Epithelial cell of proximal tubule (primary cell): Measurements from ENCODE around the gene METTL1. TPM values are rescaled to one million over a fixed set of nuclear protein-coding genes. Genes with fewer than 3 reads are reported as not detected.
A peak's percentile ranks its signal among the peaks of the same experiment; 100 is the strongest.

Source experiments
- DNase-seq: peaks from one replicate; pipeline ENCODE4 v3.0.0-alpha.2; 2011; ENCODE audit warnings: low read depth
- H3K4me3 ChIP-seq: 2 replicates; pipeline ENCODE4 v1.5.1; 2011; ENCODE audit warnings: low read depth, mild to moderate bottlenecking, low read length
- total RNA-seq: library from RNA; depleted of rRNA; stranded (reverse); fragments of >200 nt; gene quantifications from 2 replicates; pipeline ENCODE4 v1.2.3, GENCODE V29; 2015
- TF ChIP-seq, protein P1 (sequence below): conservative IDR thresholded peaks from 2 replicates; pipeline ENCODE4 v1.5.1; 2012; ENCODE audit warnings: low read depth, mild to moderate bottlenecking, low read length

METTL1 gene
- total RNA-seq, 1 donor from 2014 or later: 27.3 TPM

DNA sequence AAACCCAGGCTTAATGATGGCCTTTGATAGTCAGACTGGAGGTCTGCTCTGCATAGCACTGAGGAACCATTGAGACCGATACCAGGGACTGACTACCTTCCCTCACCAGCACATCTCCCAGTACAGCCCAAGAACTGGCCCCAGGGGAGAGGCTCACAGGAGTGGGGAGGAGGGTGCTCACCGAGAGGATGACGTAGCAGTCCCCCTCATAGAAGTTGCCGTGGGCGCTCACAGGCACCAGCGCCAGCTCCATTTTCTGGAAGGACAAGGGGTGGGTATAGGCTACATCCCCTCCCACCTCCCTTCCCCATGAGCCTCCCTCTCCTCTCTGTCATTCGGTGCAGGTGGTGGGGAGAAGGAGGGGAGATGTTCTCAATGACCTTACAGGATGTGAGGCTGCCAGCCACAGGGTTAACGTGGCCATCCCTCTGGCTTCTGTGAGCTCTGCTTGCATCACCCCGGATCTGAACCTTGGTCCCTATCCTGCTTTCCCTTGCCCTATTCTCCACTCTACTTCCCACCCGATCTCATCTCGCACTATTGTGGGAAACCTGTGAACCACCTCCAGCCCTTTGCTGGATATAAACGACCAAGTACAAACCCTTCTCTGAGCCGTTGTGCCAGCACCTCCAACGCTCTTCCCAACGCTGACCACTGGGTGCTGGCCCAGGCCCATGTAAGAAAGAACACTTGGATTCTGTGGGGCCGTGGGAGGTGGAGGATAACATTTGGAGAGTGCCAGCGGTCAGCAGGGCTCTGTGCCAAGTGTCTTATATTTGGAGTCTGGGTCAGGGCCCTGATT lies 42.3 kb upstream of the METTL1 start:
- TF ChIP-seq, protein P1, sequence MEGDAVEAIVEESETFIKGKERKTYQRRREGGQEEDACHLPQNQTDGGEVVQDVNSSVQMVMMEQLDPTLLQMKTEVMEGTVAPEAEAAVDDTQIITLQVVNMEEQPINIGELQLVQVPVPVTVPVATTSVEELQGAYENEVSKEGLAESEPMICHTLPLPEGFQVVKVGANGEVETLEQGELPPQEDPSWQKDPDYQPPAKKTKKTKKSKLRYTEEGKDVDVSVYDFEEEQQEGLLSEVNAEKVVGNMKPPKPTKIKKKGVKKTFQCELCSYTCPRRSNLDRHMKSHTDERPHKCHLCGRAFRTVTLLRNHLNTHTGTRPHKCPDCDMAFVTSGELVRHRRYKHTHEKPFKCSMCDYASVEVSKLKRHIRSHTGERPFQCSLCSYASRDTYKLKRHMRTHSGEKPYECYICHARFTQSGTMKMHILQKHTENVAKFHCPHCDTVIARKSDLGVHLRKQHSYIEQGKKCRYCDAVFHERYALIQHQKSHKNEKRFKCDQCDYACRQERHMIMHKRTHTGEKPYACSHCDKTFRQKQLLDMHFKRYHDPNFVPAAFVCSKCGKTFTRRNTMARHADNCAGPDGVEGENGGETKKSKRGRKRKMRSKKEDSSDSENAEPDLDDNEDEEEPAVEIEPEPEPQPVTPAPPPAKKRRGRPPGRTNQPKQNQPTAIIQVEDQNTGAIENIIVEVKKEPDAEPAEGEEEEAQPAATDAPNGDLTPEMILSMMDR: no peak
- no peak for DNase-seq

DNA sequence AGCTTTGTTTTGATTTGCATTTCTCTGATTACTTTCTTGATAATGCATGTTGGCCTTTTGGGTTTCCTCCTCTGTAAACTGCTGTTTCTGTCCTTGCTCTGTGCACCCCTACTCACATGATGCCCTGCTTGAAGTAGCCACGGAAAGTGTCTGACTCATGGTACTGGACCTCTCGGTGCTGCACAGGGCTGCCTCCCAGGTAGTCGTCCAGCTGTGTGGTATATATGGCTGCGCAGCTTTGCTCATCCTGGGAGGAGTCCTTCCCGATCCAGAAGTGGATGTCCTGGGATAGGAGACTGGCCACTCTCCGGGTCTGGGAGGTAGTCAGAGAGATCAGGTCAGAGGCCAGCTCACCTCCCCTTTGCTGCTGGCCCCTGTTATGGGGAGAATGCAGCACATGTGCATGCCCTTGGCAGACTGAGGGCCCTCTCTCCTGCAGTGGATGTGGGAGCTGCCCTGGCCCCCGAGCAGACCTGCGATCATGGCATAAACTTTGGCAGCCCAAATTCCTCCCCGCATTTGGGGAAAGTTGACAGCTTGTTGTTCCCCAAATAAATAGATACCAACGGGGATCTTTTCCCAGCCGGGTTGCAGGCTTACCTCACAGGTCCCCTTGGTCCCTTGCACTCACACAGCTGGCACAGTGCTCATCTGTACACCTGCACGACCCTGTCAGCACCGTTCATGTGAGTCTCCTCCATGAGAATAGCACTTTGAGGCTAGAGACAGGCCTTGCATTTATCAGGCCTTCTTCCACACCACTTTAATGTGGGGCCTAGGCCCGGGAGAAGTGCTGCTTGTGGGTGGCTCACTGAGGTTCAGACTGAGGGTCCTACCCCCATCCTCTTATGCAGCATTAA lies 41.4 kb upstream of the METTL1 start:
- TF ChIP-seq, protein P1: no peak
- DNase-seq: no peak
- H3K4me3 ChIP-seq: no peak overlapping the region

More for the DNA sequence above, 42.3 kb upstream of the METTL1 start:
- no peak overlapping the region for H3K4me3 ChIP-seq

DNA sequence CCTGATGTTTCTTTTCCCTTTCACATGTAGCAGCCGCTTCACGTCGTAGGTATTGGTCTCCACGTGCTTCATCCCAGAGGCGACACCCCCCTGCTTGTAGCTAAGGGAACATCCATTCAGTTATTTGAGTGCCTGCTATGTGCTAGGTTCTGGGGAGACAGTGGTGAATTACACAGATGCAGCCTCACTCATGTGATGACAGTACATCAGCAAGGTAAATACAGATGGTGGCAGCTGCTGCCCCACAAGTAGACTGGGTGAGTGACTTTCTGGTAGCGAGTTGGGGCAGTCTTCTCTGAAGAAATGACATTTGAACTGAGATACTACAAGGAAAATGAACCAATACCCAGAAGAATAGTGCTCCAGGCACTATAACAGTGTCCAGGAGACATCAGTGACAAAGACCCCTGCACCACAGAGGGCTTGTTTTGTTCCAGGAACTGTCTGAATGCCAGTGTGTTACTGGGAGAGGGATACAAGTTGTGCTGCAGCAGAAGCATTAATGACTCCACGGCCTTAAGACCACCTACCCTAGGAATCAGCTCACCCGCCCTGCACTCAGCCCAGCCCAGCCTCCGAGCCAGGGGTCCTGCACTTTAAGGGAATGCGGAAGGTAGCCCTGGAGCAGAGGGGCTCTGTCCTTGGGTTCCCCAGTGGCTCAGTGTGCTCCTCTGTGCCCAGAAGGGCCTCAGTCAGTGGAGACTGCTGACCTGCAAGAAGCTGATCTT lies 39.3 kb upstream of the METTL1 start:
- DNase-seq: no peak
- no peak overlapping the region for H3K4me3 ChIP-seq
- TF ChIP-seq, protein P1: no peak

GRCh38 chr12:57810450-57810849 lies 38.5 kb upstream of the METTL1 start:
- TF ChIP-seq, protein P1: no peak
- H3K4me3 ChIP-seq: no peak overlapping the region
- peak; percentile 26 for DNase-seq

DNA sequence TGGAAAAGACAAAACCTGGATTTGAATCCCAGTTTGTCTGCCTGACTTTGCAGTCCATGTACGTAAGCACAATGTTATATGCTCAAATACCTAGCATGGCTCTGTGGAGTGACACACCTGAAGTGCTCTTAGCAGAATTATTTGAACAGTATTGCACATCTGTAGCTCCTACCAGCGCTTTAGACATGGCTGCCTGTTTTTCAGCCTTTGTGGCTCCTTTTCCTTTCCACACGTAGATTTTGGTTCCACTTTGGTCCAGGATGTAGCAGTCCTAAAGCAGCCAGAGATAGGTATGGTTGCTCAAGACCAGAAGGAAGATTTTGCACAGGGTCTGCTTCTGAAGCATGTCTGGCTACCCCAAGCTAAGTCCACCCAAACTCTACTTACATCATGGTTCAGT lies 37.5 kb upstream of the METTL1 start:
- TF ChIP-seq, protein P1: no peak
- H3K4me3 ChIP-seq: no peak overlapping the region
- no peak for DNase-seq

- H3K4me3 ChIP-seq: no peak overlapping the region
- no peak for DNase-seq
- TF ChIP-seq, protein P1: no peak
Measured at GRCh38 chr12:57808351-57808750, 36.4 kb upstream of the METTL1 start.
